Fibroblast of pulmonary artery (primary cell): Measurements from ENCODE around the gene HIVEP3.

Experiments
- DNase-seq: peaks from one replicate; pipeline ENCODE4 v3.0.0-alpha.2; 2010; ENCODE audit warnings: low read depth
- H3K4me3 ChIP-seq: replicated peaks from 2 replicates; pipeline ENCODE4 v1.5.1; 2011; ENCODE audit warnings: low read depth, mild to moderate bottlenecking, control low read depth, low read length, moderate library complexity
- TF ChIP-seq, protein P1 (sequence below): IDR thresholded peaks from 2 replicates; pipeline ENCODE4 v1.5.1; 2011; ENCODE audit warnings: mild to moderate bottlenecking, control low read depth, low read length, inconsistent platforms; ENCODE audit errors: missing control alignments

HIVEP3 gene

DNA sequence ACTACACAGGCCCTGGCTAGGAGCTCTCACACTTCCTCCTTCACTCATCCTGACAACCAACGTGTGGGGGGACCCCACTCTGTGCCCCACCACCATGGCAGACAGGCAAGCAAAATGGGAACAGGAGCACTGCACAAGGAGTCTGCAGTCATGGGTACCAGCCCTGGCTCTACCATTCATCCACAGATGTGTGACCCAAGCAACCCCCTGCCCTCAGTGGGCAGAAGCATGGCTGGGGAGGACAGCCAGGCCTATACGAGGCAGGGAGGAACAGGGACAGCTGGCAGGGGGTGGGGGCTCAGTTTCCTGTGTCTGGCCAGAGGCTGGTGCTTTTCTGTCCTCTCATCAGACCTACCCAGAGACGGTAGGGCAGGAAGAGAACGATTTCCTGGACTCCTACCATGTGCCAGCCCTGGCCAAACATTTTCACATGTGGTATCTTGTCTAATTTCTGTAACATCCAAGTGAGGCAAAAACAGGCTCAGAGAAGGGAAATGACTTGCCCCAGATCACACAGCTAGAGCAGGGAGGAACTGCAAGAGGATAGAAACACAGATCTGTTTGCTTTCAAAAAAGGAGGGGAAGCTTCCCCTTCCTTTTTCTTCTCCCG is 178.0 kb downstream of the HIVEP3 start:
- no peak for DNase-seq
- TF ChIP-seq, protein P1, sequence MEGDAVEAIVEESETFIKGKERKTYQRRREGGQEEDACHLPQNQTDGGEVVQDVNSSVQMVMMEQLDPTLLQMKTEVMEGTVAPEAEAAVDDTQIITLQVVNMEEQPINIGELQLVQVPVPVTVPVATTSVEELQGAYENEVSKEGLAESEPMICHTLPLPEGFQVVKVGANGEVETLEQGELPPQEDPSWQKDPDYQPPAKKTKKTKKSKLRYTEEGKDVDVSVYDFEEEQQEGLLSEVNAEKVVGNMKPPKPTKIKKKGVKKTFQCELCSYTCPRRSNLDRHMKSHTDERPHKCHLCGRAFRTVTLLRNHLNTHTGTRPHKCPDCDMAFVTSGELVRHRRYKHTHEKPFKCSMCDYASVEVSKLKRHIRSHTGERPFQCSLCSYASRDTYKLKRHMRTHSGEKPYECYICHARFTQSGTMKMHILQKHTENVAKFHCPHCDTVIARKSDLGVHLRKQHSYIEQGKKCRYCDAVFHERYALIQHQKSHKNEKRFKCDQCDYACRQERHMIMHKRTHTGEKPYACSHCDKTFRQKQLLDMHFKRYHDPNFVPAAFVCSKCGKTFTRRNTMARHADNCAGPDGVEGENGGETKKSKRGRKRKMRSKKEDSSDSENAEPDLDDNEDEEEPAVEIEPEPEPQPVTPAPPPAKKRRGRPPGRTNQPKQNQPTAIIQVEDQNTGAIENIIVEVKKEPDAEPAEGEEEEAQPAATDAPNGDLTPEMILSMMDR = no peak
- no peak overlapping the region for H3K4me3 ChIP-seq

DNA sequence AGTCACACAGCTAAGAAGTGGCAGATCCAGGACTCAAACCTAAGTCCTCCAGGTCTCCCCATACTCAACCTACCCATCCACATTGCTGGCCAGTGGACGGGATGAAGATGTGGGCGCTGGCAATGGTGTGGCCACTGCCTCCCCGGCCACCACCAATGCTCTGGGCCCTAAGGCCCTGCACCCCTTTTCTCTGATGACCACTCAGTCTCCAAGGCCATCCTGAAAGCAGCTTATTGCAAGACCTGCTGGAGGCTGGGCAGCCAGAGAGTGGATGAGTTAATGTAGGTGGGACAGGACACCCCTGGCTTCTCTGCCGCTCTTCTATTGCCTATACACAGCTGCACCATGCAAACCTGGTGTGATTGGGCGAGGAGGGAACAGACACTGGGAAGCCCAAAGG is 178.7 kb downstream of the HIVEP3 start:
- DNase-seq = no peak
- no peak overlapping the region for H3K4me3 ChIP-seq
- TF ChIP-seq, protein P1 = no peak

DNA sequence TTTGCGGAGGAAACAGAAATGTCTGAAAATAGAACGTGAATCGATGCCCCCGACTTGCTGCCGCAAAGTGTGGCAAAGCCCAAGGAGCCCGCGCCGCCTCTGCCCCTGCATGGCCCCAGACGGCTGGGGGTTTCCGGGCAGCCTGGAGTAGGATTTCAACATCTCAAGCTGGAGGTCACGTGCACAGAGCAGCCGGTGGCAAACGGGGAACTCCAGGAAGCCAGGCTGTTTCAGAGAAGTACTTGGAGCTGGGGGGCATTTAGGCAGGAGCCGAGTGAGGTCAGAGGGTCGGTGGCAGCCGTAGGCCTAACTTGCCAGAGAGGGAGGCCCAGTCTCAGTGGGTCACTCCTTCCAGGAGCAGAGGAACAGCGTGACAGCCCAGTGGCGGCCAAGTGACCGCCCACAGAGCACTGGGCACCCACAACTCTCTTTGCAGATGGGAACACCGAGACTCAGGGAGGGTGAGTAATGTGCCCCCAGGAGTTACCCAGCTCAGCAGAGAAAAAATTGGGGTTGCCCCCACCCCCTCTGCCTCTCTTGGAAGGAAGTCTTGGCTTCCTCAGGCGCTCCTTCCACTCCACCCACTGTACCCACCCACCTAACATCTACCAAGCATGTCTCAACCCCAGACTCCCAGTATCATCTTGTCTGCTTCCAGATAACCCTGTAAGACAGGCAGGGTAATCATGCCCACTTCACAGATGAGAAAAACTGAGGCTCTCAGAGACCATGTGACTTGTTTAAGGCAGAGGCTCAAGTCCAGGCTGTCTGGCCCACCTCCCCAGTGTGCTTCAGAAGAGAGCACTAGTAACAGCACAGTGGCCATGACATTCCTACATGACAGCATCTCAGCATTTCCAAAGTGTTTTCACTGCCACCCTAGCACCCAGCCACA is 179.4 kb downstream of the HIVEP3 start:
- DNase-seq = peak; percentile 62
- no peak overlapping the region for H3K4me3 ChIP-seq
- TF ChIP-seq, protein P1 = no peak

DNA sequence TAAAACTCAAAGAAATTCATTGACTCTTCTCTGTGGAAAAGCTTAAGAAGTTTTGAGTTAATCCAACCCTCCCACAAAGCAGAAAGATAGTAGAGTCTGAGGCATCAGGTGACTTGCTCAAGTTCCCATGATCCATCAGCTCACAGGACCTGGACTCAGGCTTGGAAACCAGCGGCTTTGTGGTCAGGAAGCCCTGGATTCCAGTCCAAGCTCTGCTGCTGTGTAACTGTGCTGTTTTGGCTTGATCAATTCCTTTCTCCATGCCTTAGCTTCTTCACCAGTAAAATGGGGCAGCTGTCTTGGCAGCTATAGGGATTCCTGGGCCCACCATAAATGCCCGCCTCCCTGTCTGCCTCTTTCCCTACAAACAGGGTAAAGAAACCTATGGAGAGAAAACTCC is 180.2 kb downstream of the HIVEP3 start:
- H3K4me3 ChIP-seq = no peak overlapping the region
- DNase-seq = no peak
- TF ChIP-seq, protein P1 = no peak

DNA sequence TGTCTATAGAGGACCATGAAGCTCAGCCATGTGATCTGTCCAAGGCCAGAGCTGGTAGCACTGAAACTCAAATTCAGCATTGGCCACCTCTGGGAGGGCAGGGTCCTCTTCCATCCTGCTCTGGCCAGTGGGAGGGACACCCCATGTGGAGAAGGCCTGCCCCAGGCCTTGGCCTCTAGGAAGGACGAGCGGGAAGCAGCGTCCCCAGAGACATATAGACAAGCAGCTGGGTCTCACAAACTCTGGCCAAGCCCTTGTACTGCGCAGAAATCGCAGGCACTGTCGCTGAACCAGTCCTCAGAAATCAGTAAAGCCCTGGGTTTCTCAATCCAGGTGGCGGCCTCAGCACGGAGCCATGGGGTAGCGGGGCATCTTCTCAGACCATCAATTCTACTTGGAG is 180.7 kb downstream of the HIVEP3 start:
- H3K4me3 ChIP-seq = no peak overlapping the region
- TF ChIP-seq, protein P1 = no peak
- DNase-seq = no peak

DNA sequence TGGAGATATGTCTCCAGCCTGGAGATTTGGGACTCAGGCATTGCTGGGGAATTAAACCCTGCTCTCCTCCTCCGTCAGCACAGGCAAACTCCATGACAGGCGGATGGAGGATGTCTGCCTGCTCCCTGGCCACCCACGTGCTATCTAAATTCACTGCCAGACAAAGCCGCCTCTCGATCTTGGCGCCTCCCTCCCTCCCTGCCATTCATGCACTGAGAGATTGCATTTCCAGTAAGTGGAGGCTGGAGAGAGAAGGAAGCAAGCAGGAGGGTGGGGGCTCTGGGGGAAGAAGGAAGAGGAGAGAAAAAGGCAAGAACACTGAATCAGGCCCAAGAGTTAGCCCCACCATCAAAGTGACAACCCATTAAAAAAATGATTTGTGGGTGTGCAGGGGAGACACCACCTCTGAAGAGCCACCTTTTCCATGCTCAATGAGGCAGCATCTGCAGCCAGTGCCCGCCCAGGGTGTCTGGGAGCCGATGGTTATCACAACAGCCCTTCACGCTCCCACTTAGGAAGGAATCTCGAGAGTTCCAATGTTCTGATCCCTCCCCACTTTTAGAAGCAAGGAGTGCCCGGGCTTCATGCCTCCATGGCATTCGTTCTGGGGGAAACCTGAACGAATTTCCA is 183.0 kb downstream of the HIVEP3 start:
- no peak for DNase-seq
- TF ChIP-seq, protein P1 = no peak

More for the DNA sequence above, 183.0 kb downstream of the HIVEP3 start:
- no peak overlapping the region for H3K4me3 ChIP-seq
